HT1080 (cell line): ENCODE measurements around the gene SPAAR. TPM values are rescaled to one million over a fixed set of nuclear protein-coding genes. Genes with fewer than 3 reads are reported as not detected.

Source experiments
- DNase-seq: peaks from one replicate; pipeline ENCODE4 v3.0.0-alpha.2; 2015; ENCODE audit warnings: low read depth
- total RNA-seq: library from RNA; depleted of rRNA; stranded (reverse); fragments of >200 nt; shearing (Covaris generic); gene quantifications from 2 replicates; pipeline ENCODE4 v1.2.3, GENCODE V29; 2014; rRNA removed

The SPAAR gene
- total RNA-seq, 1 experiment from 2014 or later, result 0.05 TPM

GRCh38 chr9:35945341-35946018 lies 36.2 kb downstream of the SPAAR start:
- DNase-seq, result peak; percentile 85

- DNase-seq, result no peak
Observed at GRCh38 chr9:35948451-35948850, 39.2 kb downstream of the SPAAR start.

- DNase-seq, result no peak
Observed at GRCh38 chr9:35948901-35949318, 39.6 kb downstream of the SPAAR start.

- peak; percentile 65 for DNase-seq
Observed at GRCh38 chr9:35951736-35952135, 42.4 kb downstream of the SPAAR start.

- DNase-seq, result no peak
Observed at GRCh38 chr9:35952526-35953191, 43.4 kb downstream of the SPAAR start.

- DNase-seq, result peak; percentile 63
Observed at GRCh38 chr9:35954942-35955546, 45.8 kb downstream of the SPAAR start.

- no peak for DNase-seq
Observed at GRCh38 chr9:35956651-35957050, 47.4 kb downstream of the SPAAR start.

- no peak for DNase-seq
Observed at GRCh38 chr9:35958104-35958837, 49.0 kb downstream of the SPAAR start, which contains the start of gene OR2S2. Gene OR2S2, minus strand, starts transcription at chr9:35958154. Its CDS starts 56 bp downstream, at chr9:35958098.

- no peak for DNase-seq
Observed at GRCh38 chr9:35960039-35960655, 50.9 kb downstream of the SPAAR start.

Other genes with a start within 250 kb of the SPAAR start
- 5.3 and 8.9 TPM in 2 replicates for gene ARHGEF39, start 244.3 kb upstream of the SPAAR start, total RNA-seq
- gene CA9, start 235.6 kb upstream of the SPAAR start, total RNA-seq, result 0.33 and 0.55 TPM in 2 replicates
- 405 and 411 TPM in 2 replicates for gene TPM2, start 219.6 kb upstream of the SPAAR start, total RNA-seq
- gene TLN1, start 177.3 kb upstream of the SPAAR start, total RNA-seq, result 165 and 198 TPM in 2 replicates
- gene CREB3, start 176.8 kb upstream of the SPAAR start, total RNA-seq, result 42.1 and 44.1 TPM in 2 replicates
- 39.2 and 41.6 TPM in 2 replicates for gene GBA2, start 160.3 kb upstream of the SPAAR start, total RNA-seq
- 15.8 and 22.1 TPM in 2 replicates for gene RGP1, start 160.2 kb upstream of the SPAAR start, total RNA-seq
- not detected in 2 replicates for gene MSMP, start 155.2 kb upstream of the SPAAR start, total RNA-seq
- gene NPR2, start 117.9 kb upstream of the SPAAR start, total RNA-seq, result 6.9 and 8.6 TPM in 2 replicates
- 0.26 and 1.0 TPM in 2 replicates for gene SPAG8, start 97.2 kb upstream of the SPAAR start, total RNA-seq
- 72.7 and 81.8 TPM in 2 replicates for gene HINT2, start 94.4 kb upstream of the SPAAR start, total RNA-seq
- gene FAM221B, start 80.8 kb upstream of the SPAAR start, total RNA-seq, result not detected in 2 replicates
- 0.20 and 0.95 TPM in 2 replicates for gene TMEM8B, start 80.3 kb upstream of the SPAAR start, total RNA-seq
- gene OR13J1, start 39.1 kb upstream of the SPAAR start, total RNA-seq, result not detected in 2 replicates
- 2.4 and 3.2 TPM in 2 replicates for gene HRCT1, start 3.3 kb upstream of the SPAAR start, total RNA-seq
- 0.32 TPM in 1 of 2 replicates, not detected in the other for gene OR2S2, start 48.7 kb downstream of the SPAAR start, total RNA-seq
- 5.2 and 7.5 TPM in 2 replicates for gene RECK, start 127.4 kb downstream of the SPAAR start, total RNA-seq
- 2.6 and 3.7 TPM in 2 replicates for gene GLIPR2, start 227.2 kb downstream of the SPAAR start, total RNA-seq